Inferior parietal cortex (tissue), 1 donor: ENCODE measurements around the gene CUX1.
"Not testable (repeated sequence)": the region's sequence is repeated elsewhere in the genome, so short reads cannot be mapped to it uniquely, and the experiment has no call there.

Experiments
- DNase-seq: peaks from one replicate; pipeline ENCODE4 v3.0.0-alpha.2; 2016; ENCODE audit errors: extremely low spot score

Gene CUX1

GRCh38 chr7:101915000-101915399, 97.6 kb downstream of the CUX1 start:
- no peak for DNase-seq

- DNase-seq = no peak
Measured at GRCh38 chr7:101916041-101916800, 98.8 kb downstream of the CUX1 start.

GRCh38 chr7:101916876-101917275, 99.5 kb downstream of the CUX1 start:
- DNase-seq = no peak

- no peak for DNase-seq
Measured at GRCh38 chr7:101917566-101917965, 100.1 kb downstream of the CUX1 start.

DNA sequence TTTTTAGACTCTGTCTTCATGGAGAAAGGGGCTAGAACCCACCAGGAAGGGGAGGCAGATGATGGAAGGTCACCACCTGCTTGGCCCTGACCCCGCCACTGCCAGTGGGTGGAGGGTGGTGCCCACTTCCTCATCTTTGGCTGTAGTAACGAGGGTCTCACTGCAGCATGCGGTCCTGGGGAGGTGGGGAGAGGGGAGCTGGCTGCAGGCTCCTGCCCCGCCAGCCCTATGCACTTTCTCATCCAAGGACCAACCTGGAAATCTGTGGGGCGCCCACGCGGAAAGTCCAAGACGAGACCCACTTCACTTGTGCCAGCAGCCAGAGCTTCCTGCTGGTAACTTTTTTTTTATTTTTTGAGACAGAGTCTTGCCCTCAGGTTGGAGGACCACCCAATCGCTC, 101.0 kb downstream of the CUX1 start:
- no peak for DNase-seq

DNA sequence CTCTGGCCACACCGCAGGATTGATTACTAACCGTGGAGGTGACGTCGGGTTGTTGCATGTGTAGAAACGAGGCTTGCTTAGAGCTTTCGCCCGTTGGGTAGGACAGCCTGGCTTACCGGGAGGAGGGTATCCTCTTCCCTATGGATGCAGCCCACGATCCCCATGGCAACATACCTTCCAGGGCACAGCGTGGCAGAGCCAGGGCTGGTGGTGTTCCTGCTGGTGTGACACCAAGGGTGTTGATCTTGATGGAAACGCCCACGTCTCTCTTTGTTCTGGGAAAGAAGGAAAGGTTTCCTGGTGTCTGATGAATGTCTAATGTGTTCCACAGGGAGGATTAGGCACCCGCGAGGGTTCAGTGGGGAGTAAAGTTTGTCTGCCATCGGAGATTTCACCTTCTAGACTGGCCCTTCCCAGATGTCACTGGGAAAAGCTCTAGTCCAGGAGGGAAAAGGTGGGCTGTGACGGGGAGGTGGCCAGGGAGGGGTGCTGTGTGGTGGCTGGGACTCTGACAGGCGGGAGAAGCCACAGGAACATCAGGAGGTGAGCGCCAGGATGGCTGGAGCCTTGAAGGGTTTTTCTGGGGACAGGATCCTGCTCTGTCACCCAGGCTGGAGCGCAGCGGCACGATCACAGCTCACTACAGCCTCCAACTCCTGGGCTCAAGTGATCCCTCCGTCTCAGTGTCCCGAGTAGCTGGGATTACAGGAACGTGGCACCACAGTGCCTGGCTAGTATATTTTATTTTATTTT, 102.1 kb downstream of the CUX1 start:
- DNase-seq = no peak

- DNase-seq = no peak
Measured at GRCh38 chr7:101921061-101921460, 103.6 kb downstream of the CUX1 start.

DNA sequence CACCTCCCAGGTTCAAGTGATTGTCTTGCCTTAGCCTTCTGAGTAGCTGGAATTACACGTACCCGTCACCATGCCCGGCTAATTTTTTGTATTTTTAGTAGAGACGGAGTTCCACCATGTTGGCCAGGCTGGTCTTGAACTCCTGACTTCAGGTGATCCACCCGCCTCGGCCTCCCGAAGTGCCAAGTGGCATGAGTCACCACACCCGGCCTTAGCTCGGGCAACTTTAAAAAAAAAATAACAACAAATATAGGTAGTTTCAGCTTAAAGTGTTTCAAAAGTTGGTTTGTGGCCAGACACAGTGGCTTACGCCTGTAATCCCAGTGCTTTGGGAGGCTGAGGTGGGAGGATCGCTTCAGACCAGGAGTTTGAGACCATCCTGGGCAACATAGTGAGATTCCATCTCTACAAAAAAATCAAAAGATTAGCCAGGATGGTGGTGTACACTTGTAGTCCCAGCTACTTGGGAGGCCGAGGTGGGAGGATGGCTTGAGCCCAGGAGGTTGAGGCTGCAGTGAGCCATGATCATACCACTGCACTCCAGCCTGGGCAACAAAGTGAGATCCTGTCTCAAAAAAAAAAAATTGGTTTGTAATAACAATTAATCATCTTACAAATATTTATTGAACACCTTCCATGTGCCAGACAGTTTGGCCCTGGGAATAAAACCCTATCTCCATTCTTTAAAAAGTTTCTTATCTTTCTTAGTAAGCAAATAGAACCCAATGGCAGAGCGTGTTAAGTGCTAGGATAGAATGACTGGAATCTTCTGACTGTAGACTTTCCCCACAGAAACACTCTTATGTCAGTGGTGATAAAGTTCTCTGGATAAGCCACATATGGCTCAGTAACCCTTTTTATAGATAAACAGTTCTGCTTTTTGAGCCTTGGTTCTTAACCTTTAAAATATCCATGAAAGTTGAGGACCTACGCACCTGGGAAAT, 104.4 kb downstream of the CUX1 start:
- DNase-seq = not testable (repeated sequence)

DNA sequence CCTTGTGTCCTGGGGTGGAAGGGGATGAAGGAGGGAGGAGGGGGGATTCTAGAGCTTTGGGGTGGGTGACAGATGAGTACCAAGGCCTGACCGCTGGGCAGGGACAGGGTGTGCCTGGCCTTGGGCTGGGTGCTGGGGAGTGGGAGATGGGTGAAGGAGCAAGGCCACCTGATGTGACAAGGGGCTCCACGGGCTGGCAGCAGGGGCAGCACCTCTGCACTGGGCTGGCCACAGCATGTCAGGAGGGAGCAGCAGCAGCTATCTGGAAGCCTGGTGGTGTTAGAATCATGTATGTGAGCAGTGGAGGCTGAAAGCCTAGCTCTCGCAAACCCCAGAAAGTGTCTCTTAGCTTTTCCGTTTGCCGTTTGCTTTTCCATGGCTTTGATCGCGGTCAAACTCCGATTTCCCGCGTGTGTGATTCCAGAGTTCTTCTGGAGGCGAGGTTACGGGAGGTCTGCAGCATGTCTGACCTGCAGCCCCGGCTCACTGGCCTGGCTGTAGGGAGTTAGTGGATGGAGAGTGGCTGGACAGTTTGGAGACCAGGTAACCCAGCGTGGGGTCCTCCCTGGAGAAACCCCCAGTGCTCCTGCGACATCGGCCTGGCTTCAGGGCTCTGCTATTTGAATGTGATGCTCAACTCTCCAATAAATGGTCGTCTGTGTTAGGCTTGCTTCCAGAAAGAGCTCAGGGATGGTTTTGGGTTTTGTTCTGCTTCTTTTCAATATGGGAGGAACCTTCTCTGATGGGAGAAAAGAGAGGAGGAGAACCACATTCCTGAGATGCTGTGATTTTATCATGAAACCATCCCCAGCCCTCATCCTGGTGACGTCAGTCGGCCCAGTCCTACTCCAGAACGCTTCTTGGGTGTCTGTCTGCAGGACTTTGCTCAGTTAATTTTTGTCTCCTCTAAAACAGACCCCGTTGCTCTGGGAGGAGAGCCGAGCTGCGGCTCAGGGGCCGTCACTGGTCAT, 105.5 kb downstream of the CUX1 start:
- no peak for DNase-seq

DNA sequence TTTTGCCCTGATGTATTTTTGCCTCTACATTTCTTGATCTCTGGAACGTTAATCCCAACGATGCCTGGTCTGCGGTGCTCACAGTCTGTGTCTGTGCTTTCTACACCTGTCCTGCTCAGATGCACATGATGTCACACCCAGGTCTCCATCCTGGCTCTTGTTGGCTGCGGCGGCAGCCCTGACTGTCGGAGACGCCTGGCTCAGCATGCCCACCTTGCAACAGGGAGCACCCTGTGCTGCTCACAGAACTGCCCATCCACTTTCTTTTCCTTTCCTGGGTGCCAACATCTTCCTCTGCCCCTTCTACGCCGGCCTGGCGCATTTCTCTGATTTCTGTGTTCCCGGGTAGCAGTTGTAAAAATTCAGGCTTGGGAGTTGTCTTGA, 106.2 kb downstream of the CUX1 start:
- DNase-seq = no peak

DNA sequence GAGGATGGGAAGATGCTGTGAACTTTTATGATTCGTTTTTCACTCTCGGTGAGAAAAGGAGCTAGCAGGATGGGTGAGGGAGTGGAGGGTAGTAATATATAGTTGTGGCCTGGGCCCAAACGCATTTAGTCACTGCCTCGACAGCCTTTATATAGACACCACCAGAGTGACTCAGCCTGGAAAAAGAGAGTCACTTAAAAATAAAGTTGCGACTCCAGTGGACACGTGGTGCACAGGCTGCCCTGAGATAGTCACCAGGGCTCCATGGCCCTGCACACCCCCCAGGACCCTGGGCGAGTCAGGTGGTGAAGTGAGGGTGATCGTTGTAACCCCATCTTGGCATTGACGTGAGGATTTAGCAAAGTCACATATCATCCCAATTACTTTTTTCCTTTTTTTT, 106.7 kb downstream of the CUX1 start:
- DNase-seq = no peak

GRCh38 chr7:101926265-101926664, 108.8 kb downstream of the CUX1 start:
- DNase-seq = no peak

DNA sequence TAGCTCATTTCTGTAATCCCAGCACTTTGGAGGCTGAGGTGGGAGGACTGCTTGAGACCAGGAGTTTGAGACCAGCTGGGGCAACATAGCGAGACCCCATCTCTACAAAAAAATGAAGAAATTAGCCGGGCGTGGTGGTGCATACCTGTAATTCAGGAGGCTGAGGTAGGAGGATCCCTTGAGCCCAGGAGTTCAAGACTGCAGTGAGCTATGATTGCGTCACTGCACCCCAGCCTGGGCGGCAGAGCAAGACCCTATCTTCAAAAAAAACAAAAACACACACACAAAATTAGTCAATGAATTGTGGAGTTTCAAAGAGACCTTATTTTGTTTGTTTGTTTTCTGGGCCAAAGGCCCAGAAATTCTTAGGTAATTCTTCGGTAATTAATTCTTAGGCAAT, 110.0 kb downstream of the CUX1 start:
- no peak for DNase-seq

DNA sequence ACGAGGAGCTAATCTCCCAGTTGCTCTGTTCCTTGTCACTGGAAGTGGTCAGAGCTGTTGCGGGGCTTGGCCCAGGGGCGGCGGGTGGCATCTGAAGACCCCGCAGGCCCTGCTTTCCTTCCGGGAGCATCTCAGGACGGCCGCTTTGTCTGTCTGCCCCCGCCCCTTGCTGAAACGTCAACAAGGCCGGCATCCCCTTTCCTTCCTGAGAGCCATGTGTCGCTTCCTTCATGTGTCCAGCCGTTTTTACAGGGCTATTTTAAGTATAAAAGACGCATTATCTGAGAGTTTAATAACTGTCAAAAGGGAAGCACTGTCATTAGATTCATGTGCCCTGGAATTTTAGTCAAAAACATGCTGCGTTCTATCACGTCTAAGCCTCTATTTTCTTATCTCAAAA, 110.4 kb downstream of the CUX1 start:
- DNase-seq = no peak

DNA sequence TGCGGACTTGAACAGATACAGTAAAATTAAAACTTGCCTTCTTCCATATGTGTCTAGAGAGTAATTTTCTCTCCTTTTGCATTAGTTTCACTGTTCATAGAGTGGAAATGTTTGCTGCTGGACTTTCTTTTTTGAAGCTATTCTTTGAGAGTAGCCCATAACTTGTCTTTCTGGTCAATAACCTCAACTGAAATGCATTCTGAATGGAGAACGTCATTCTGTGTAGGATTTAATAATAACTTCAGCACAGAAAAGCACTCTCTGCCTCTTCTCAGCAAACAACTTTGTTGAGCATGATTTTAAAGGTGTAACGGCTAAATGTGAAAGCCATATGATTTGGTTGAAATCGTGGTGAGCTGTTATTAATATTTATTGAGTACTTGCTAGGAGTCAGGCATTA, 111.8 kb downstream of the CUX1 start:
- no peak for DNase-seq

DNA sequence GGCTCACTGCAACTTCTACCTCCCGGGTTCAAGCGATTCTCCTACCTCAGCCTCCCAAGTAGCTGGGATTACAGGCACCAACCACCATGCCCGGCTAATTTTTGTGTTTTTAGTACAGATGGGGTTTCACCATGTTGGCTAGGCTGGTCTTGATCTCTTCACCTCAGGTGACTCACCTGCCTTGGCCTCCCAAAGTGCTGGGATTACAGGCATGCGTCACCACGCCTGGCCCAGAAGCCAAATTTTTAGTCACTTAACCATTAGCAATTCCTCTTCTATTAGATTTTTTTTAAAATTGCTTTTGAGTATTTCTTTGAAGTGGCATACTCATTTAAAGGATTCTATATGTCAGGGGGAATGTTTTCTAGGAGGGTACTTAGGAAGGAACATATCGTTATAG, 112.5 kb downstream of the CUX1 start:
- not testable (repeated sequence) for DNase-seq

GRCh38 chr7:101932083-101932482, 114.7 kb downstream of the CUX1 start:
- DNase-seq = no peak

DNA sequence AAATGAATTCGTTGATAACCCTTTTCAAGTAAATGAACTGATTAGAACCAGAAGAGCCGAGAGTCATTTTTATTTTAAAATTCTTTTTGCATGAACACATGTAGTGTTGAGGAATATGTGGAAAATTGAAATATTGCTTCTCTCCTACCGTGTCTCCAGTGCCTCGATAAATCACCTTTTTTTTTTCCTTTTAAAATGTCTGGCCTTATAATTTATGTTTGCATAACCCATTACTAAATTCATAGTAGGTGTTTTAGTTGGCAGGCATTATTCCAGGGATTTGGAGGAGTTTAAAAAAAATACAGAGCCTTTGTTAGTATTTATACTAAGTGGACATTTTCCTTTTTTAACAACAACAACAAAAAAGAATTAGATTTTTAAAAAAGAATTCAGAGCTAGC, 115.6 kb downstream of the CUX1 start:
- no peak for DNase-seq

DNA sequence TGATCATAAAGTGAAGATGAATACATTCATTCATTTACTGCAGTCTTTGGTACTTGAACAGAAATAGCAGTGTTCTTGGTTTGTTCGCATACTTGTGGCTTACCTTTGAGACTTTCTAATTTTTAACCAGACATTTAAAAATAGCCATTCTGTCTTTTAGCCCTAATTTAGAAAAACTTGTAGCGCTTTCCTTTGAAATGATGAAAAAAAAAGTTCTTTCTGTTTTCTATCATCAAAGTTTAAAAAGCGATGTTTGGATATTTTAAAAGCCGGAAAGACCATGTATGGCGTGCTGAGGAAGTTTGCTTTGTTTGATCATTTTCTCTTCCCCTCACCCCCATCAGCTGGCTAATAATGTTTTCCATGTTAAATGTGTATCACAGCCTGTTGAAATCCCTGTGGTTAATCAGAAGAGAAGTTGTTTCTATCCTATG, 116.3 kb downstream of the CUX1 start:
- no peak for DNase-seq

- DNase-seq = no peak
Measured at GRCh38 chr7:101934618-101935017, 117.2 kb downstream of the CUX1 start.

- no peak for DNase-seq
Measured at GRCh38 chr7:101935521-101936141, 118.2 kb downstream of the CUX1 start.
